Activated CD4-positive, alpha-beta T cell treated with anti-CD3 and anti-CD28 coated beads, Interleukin-2, amount 50 U/mL, for 1 hour (primary cell): Measurements from ENCODE around the gene ANO7.
A peak's percentile ranks its signal among the peaks of the same experiment; 100 is the strongest.

Experiments
- DNase-seq: peaks from one replicate; pipeline ENCODE4 v3.0.0-alpha.2; 2020

Gene ANO7

GRCh38 chr2:241257419-241258032, 69.0 kb downstream of the ANO7 start:
- no peak for DNase-seq

GRCh38 chr2:241258505-241259280, 70.2 kb downstream of the ANO7 start:
- no peak for DNase-seq

GRCh38 chr2:241260911-241261310, 72.4 kb downstream of the ANO7 start:
- DNase-seq = no peak

- DNase-seq = no peak
These were observed 73.2 kb downstream of the ANO7 start for GRCh38 chr2:241261628-241262027.

GRCh38 chr2:241263061-241263460, 74.6 kb downstream of the ANO7 start:
- no peak for DNase-seq

GRCh38 chr2:241265506-241265905, 77.0 kb downstream of the ANO7 start:
- no peak for DNase-seq

- no peak for DNase-seq
These were observed 79.0 kb downstream of the ANO7 start for GRCh38 chr2:241267249-241268067.

GRCh38 chr2:241268306-241268705, 79.8 kb downstream of the ANO7 start:
- DNase-seq = no peak

- no peak for DNase-seq
These were observed 80.4 kb downstream of the ANO7 start for GRCh38 chr2:241268716-241269445.

GRCh38 chr2:241269707-241270520, 81.4 kb downstream of the ANO7 start:
- no peak for DNase-seq

GRCh38 chr2:241270531-241270930, 82.1 kb downstream of the ANO7 start:
- DNase-seq = no peak

GRCh38 chr2:241271706-241272302, 83.3 kb downstream of the ANO7 start:
- DNase-seq = peak; percentile 52

GRCh38 chr2:241272303-241273209, 84.1 kb downstream of the ANO7 start:
- DNase-seq = peak; percentile 30

- no peak for DNase-seq
These were observed 84.9 kb downstream of the ANO7 start for GRCh38 chr2:241273210-241274020.

GRCh38 chr2:241274127-241274526, 85.7 kb downstream of the ANO7 start:
- no peak for DNase-seq
